Keratinocyte (primary cell): ENCODE measurements around the gene GSTM2. TPM values are rescaled to one million over a fixed set of nuclear protein-coding genes. Genes with fewer than 3 reads are reported as not detected.

Experiments
- DNase-seq: peaks from one replicate; pipeline ENCODE4 v3.0.0-alpha.2; 2011; ENCODE audit warnings: low read depth, missing footprints, low spot score
- FAIRE-seq: peaks from 2 replicates; lab custom pipeline; 2011; peaks lifted over from hg19 to GRCh38; lab: Jason Lieb, UNC
- H2AFZ ChIP-seq: 2 replicates; pipeline ENCODE4 v1.6.0; 2012; ENCODE audit warnings: low read length, control low read depth, inconsistent platforms; ENCODE audit not compliant: control insufficient read depth
- H3K27ac ChIP-seq: 2 replicates; pipeline ENCODE4 v1.5.1; 2011; ENCODE audit warnings: low read length; ENCODE audit not compliant: control insufficient read depth, insufficient read depth
- H3K27me3 ChIP-seq: 3 replicates; pipeline ENCODE4 v1.6.0; 2011; ENCODE audit warnings: low read length; ENCODE audit not compliant: control insufficient read depth, insufficient read depth; ENCODE audit errors: extremely low read depth
- H3K36me3 ChIP-seq, 2 experiments: 2 replicates in 1 of 2; 3 replicates in 1 of 2; pipeline ENCODE4 v1.5.1; 2011; ENCODE audit warnings: low read length in 2 of 2, mild to moderate bottlenecking in 1 of 2; ENCODE audit not compliant: control insufficient read depth in 2 of 2, insufficient read depth in 2 of 2; ENCODE audit errors: extremely low read depth in 1 of 2
- H3K4me1 ChIP-seq: 3 replicates; pipeline ENCODE4 v1.5.1; 2011; ENCODE audit warnings: low read length; ENCODE audit not compliant: control insufficient read depth, insufficient read depth; ENCODE audit errors: extremely low read depth
- H3K4me2 ChIP-seq: 3 replicates; pipeline ENCODE4 v1.6.0; 2011; ENCODE audit warnings: low read depth, low read length; ENCODE audit not compliant: control insufficient read depth, insufficient read depth; ENCODE audit errors: extremely low read depth
- H3K4me3 ChIP-seq, 3 experiments: fragments of 200-600 bp in 1 of 3; sonication (generic) in 1 of 3; 2 replicates in 2 of 3; 3 replicates in 1 of 3; pipeline ENCODE4 v1.5.1; 2011 to 2016; ENCODE audit warnings: low read length in 3 of 3, mild to moderate bottlenecking in 3 of 3, control low read depth in 2 of 3, inconsistent platforms in 1 of 3, low read depth in 1 of 3, mixed read lengths in 1 of 3, mixed run types in 1 of 3, moderate library complexity in 1 of 3; ENCODE audit not compliant: control insufficient read depth in 2 of 3, insufficient read depth in 2 of 3; ENCODE audit errors: extremely low read depth in 1 of 3
- H3K79me2 ChIP-seq: 2 replicates; pipeline ENCODE4 v1.6.0; 2012; ENCODE audit warnings: low read length; ENCODE audit not compliant: control insufficient read depth, insufficient read depth
- H3K9ac ChIP-seq: 3 replicates; pipeline ENCODE4 v1.6.0; 2011; ENCODE audit warnings: low read length; ENCODE audit not compliant: control insufficient read depth, insufficient read depth; ENCODE audit errors: extremely low read depth
- H3K9me1 ChIP-seq: 3 replicates; pipeline ENCODE4 v1.6.0; 2011; ENCODE audit warnings: low read length; ENCODE audit not compliant: control insufficient read depth, insufficient read depth; ENCODE audit errors: extremely low read depth
- H3K9me3 ChIP-seq: 2 replicates; pipeline ENCODE4 v1.5.1; 2012; ENCODE audit warnings: low read depth, low read length; ENCODE audit not compliant: control insufficient read depth
- H4K20me1 ChIP-seq: 3 replicates; pipeline ENCODE4 v1.6.0; 2011; ENCODE audit warnings: low read length; ENCODE audit not compliant: control insufficient read depth, insufficient read depth; ENCODE audit errors: extremely low read depth
- CTCF ChIP-seq, 3 experiments: IDR thresholded peaks in 1 of 3; conservative IDR thresholded peaks in 1 of 3; optimal IDR thresholded peaks in 1 of 3; 2 replicates in 2 of 3; 3 replicates in 1 of 3; pipeline versions ENCODE3 to v1.5.1; 2011; ENCODE audit warnings: low read length in 3 of 3, mild to moderate bottlenecking in 3 of 3, moderate library complexity in 2 of 3, control low read depth in 1 of 3, inconsistent platforms in 1 of 3; ENCODE audit not compliant: insufficient read depth in 2 of 3; ENCODE audit errors: extremely low read depth in 1 of 3
- EZH2 ChIP-seq: IDR thresholded peaks from one replicate; pipeline ENCODE4 v1.6.1; 2012; ENCODE audit warnings: inconsistent platforms, mild to moderate bottlenecking, low read length, moderate library complexity
- dilution Hi-C: fragments of 300-500 bp; cut with MboI; formaldehyde crosslinking; loops from one replicate; pipeline ENCODE4 v1.7.0; 2020; ENCODE audit warnings: low sequenced_read_pairs; ENCODE audit not compliant: extremely low pct_ligation_motif_present
- polyA plus RNA-seq, 5 experiments: library from polyadenylated mRNA; depleted of rRNA in 3 of 5; stranded (reverse) in 3 of 5; stranded (forward) in 1 of 5; unstranded in 1 of 5; fragments of >200 nt; gene quantifications; 1 replicate in 1 of 5; 2 replicates in 3 of 5; 3 replicates in 1 of 5; pipeline versions ENCODE4 v1.2.1 to v1.2.3, GENCODE V29; 2011 to 2012; ENCODE audit warnings: missing spikeins in 2 of 5, low read depth in 1 of 5, low replicate concordance in 1 of 5

GSTM2 gene
- polyA plus RNA-seq, 1 donor (not counting 4 experiments of a cell fraction or from before 2014, with no cell fraction given): 11.1 TPM

- H3K9me1 ChIP-seq: no peaks in the 10 kb centered on the region
- peaks cover 11 to 20% of the 10 kb centered on the region in 2 experiments for H3K36me3 ChIP-seq
- FAIRE-seq: no peak
- H3K4me3 ChIP-seq: no peak overlapping the region
- no peaks in the 10 kb centered on the region for H4K20me1 ChIP-seq
- H3K4me2 ChIP-seq: no peak overlapping the region
- no peak for TF ChIP-seq EZH2
- no peak for TF ChIP-seq CTCF (optimal IDR thresholded peaks at IDR 0.05 in 1 of 3, IDR thresholded peaks at IDR 0.05 in 1 of 3, conservative IDR thresholded peaks at IDR 0.05 in 1 of 3; ENCODE audit: extremely low read depth in 1 of 3, insufficient read depth in 2 of 3, low read length in 3 of 3)
- dilution Hi-C loops: no loop called here
- no peaks in the 10 kb centered on the region for H3K79me2 ChIP-seq
- H3K27me3 ChIP-seq: no peaks in the 10 kb centered on the region
- no peak overlapping the region for H3K9ac ChIP-seq
- no peaks in the 10 kb centered on the region for H3K9me3 ChIP-seq
- H2AFZ ChIP-seq: no peak overlapping the region
- H3K4me1 ChIP-seq: no peaks in the 10 kb centered on the region
- DNase-seq: no peak
- H3K27ac ChIP-seq: no peak overlapping the region
Measured at GRCh38 chr1:109631513-109632505, 36.0 kb upstream of the GSTM2 start.

- Histone ChIP-seq H3K9me1 (no peaks in the 10 kb centered on the region), H3K9ac (no peak overlapping the region), H3K36me3 (peaks cover 8 to 20% of the 10 kb centered on the region in 2 experiments), H3K27ac (no peak overlapping the region), H3K27me3 (no peaks in the 10 kb centered on the region), H3K79me2 (no peaks in the 10 kb centered on the region), H4K20me1 (no peaks in the 10 kb centered on the region), H3K4me2 (no peak overlapping the region), H3K4me3 (no peak overlapping the region), H3K4me1 (no peaks in the 10 kb centered on the region), H2AFZ (no peak overlapping the region), H3K9me3 (no peaks in the 10 kb centered on the region)
- TF ChIP-seq CTCF (optimal IDR thresholded peaks at IDR 0.05 in 1 of 3, IDR thresholded peaks at IDR 0.05 in 1 of 3, conservative IDR thresholded peaks at IDR 0.05 in 1 of 3; ENCODE audit: extremely low read depth in 1 of 3, insufficient read depth in 2 of 3, low read length in 3 of 3) (no peak), EZH2 (no peak)
- FAIRE-seq (no peak), DNase-seq (no peak)
- dilution Hi-C loops: no loop called here
Measured at GRCh38 chr1:109632671-109633346, 35.0 kb upstream of the GSTM2 start.
